Measurements from ENCODE around the gene CREB5. TPM values are rescaled to one million over a fixed set of nuclear protein-coding genes. Genes with fewer than 3 reads are reported as not detected.

The CREB5 gene
- total RNA-seq, 1 donor from 2014 or later = 52.7 TPM

GRCh38 chr7:28613262-28613661, 200.9 kb downstream of the CREB5 start:
- no peak for DNase-seq

- no peak for DNase-seq
Observed at GRCh38 chr7:28615091-28615490, 202.8 kb downstream of the CREB5 start.

GRCh38 chr7:28617308-28617880, 205.1 kb downstream of the CREB5 start:
- no peak for DNase-seq

GRCh38 chr7:28618383-28618782, 206.1 kb downstream of the CREB5 start:
- no peak for DNase-seq

GRCh38 chr7:28619256-28619655, 206.9 kb downstream of the CREB5 start:
- no peak for DNase-seq

- DNase-seq = no peak
Observed at GRCh38 chr7:28621369-28621841, 209.1 kb downstream of the CREB5 start.

- peak; percentile 60 for DNase-seq
Observed at GRCh38 chr7:28623105-28623730, 210.9 kb downstream of the CREB5 start.

- DNase-seq = no peak
Observed at GRCh38 chr7:28623863-28624262, 211.5 kb downstream of the CREB5 start.

- DNase-seq = peak; percentile 82
Observed at GRCh38 chr7:28625432-28625831, 213.1 kb downstream of the CREB5 start.

GRCh38 chr7:28626221-28626620, 213.9 kb downstream of the CREB5 start:
- peak; percentile 57 for DNase-seq

- no peak for DNase-seq
Observed at GRCh38 chr7:28626624-28627262, 214.4 kb downstream of the CREB5 start.

- DNase-seq = no peak
Observed at GRCh38 chr7:28627263-28627653, 214.9 kb downstream of the CREB5 start.

GRCh38 chr7:28627896-28628295, 215.6 kb downstream of the CREB5 start:
- DNase-seq = no peak

- peak; percentile 37 for DNase-seq
Observed at GRCh38 chr7:28629216-28629842, 217.0 kb downstream of the CREB5 start.

- DNase-seq = peak; percentile 83
Observed at GRCh38 chr7:28630350-28630749, 218.0 kb downstream of the CREB5 start.

GRCh38 chr7:28631995-28632394, 219.7 kb downstream of the CREB5 start:
- DNase-seq = no peak

- DNase-seq = no peak
Observed at GRCh38 chr7:28638914-28639313, 226.6 kb downstream of the CREB5 start.

GRCh38 chr7:28640001-28640400, 227.7 kb downstream of the CREB5 start:
- DNase-seq = no peak

- DNase-seq = no peak
Observed at GRCh38 chr7:28641752-28642545, 229.6 kb downstream of the CREB5 start.

GRCh38 chr7:28643188-28643569, 230.9 kb downstream of the CREB5 start:
- DNase-seq = peak; percentile 44

- DNase-seq = no peak
Observed at GRCh38 chr7:28643584-28644340, 231.4 kb downstream of the CREB5 start.

GRCh38 chr7:28645866-28646265, 233.5 kb downstream of the CREB5 start:
- no peak for DNase-seq
